ENCODE data around the gene PRICKLE2.

PRICKLE2 gene

DNA sequence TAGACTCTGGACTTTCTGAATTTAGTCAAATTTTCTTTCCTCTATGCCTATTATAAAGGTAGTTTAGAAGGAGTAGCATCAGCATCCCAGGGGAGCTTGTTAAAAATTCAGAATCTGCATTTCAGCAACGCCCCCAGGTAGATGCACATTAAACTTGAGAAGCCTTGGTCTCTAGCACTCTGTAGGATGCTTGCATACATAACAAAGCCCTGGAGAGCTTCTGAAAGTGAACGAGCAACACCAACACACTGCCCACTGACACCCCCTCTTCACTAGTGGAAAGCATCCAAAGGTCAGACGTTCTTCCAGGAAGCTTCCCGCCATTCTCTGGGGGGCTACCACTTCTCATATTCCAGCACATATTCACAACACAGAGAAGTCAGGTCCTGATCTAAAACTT lies 6.5 kb downstream of the PRICKLE2 start:
- DNase-seq: no peak

DNA sequence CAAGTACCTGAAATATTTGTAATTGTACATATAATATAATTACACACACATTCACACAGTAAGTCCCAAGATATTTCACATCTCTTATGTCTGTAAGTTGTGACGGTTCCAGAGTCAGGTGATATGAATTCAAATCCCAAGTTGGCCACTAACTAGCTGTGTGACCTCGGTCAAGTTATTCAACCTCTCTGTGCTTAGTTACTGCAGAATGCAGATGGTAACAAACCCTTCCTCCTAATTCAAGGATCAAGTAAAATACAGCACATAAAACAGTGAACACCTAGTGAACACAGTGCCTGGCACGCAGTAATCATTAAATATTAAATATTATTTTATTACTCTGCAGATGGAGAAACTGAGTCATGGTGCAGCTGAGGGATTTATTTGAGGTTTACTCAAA lies 6.9 kb downstream of the PRICKLE2 start:
- no peak for DNase-seq

DNA sequence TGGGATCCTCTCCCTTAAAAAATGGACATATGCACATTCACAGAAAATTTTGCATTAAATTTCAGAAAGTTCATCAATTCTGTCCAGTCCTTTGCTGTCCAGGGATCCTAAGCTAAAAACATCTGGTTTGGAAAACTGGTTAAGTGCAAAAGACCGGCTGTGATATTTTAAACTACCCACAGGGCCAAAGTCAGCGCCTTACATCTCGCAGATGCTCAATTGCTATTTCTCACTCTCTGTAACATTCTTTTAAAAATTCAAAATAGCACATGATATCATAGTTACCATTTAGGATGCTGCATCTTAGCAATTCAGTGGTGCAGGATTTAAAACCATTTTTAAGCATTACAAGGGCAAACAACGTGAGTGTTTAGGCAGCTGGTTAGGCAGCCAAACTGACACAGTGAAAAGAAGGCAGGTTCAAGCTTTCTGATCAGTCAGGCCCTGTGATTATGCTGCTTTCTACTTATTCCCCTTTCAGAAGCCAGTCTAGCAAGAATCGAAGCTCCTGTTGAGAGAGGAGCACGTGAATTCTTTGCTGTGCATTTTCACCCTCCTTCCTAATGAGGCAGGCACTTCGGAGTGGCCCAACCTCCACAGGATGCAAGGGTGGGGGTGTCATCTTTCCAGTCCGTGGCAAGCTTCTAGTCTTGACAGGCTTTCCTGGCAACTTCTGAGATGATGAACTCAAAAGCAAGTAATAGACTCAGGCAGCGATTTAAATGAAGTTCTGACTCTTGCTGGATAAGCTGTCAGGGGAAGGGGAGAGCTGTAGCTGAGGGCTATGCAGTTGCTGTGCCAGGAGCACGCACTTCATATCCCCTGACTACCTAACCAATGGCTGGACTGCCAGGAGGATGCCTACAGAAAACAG lies 8.8 kb downstream of the PRICKLE2 start:
- DNase-seq: no peak

DNA sequence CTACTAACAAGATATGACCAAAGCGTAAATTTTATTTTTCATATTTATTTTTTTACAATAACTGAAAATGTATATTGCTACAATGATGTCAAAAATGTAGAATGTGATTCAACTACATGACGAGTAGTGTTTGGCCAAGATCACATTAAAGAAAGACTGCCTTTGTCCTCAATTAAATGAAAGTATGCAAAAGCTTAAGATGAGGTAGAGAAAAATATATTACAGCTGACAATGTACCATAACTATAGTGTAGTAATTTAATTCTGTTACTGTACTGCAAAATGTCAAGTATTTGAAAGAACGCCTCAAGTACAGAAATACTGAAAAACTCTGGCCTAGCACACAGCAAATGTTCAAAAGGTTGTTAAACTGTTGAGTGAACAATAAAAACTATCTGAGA lies 9.7 kb downstream of the PRICKLE2 start:
- no peak for DNase-seq

DNA sequence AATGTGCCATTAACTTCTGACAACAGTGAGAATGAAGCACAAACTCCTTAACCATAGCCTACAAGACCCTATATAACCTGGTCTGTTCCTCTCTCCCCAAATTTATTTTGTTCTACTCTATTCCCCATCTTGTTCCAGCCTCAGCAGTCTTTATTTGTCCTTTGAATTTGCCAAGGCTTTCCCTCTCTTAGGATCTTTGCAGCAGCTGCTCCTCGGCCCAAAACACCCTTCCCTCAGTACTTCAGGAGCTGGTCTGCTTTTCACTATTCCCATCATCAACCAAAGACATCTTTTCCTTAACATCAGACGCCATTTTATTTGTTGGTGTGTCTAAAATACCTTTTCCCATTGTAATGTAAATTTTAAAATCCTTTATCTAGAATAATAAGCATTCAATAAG lies 10.2 kb downstream of the PRICKLE2 start:
- DNase-seq: no peak

DNA sequence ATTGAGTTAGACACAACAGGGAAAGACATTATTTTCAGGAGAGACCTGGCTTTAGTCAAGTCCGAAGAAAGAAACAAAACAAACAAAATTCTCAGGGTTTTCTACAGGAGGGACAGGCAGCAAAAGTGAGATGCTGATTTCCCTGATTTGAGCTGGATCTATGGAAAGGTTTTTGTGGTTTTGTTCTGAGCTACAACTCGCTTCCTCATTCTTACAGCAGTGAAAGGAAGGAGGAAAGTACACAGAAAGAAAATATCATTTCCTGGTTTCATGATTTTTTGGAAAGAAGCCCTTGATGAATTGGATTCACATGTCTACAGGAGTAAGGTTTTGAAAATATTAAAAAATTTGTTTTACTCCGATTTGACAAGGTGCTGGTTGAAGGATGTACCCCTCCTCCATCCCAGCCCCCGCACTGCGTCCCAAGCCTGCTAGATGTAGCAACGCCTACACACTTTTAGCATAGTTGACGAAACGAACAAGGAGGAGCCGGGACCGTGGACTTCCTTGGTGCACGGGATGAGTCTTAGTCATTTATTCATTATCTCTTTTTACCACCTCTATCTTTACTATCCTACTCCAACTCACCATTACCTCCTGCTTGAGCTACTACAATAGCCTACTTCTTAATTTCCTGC lies 10.8 kb downstream of the PRICKLE2 start:
- DNase-seq: no peak

- no peak for DNase-seq
Measured at GRCh38 chr3:64213962-64214379, 11.3 kb downstream of the PRICKLE2 start.

DNA sequence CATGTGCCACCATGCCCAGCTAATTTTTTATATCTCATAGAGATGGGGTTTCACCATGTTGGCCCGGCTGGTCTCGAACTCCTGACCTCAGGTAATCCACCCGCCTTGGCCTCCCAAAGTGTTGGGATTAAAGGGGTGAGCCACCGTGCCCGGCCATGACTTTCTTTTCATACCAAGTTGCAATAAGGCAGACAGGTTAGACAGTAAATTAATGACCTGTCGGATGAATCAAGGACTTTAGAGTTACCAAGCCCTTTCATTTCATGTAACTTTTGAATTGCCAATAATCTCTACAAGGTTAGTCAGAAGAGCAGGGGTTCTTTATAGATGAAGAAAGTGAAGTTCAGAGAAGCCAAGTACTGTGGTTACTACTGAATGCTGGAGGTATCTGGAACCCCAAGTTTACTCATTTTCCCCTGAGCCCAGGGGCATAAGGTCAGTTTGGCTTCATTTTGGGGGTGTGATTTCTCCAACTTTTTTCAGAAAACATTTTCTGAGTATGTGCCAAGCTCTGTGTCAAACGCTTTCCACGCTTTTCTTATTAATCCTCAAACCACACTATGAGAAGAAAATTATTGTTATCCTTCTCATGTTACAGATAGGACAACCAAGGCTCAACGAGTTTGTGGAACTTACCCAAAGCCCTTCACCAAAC lies 11.9 kb downstream of the PRICKLE2 start:
- no peak for DNase-seq

DNA sequence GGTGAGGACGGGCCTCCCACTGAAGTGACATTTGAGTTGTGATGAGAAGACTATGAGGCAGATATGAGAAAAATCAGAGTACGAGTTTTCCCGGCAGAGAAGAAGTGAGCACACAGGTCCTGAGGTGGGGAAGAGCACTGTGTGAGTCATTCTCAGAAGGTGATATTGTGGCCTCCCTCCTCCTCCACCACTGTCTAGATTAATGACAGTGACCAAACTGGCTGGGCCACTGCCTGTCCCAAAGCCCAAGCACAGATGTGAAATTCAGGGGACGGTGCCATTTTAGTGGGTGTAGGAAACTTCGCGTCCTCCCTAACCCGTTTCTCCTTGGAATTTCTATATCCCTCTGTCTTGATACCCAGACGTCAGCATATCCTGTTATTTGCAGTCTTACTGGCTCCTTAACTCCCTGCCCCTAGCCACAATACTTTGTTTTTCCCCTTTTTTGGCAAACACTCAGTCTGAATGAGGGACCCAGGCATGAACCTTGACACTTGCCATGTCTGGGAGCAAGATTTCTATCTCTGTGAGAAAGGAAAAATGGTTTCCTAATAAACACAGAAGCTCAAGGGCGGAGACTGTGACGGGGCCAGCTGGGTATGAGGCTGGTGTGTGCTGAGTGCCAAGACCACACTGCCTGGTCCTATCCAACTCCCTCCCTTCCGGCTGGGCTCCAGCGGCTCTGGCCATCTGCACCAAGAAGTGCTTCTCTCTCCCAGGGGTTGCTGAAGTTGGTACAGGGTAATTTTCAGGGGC lies 15.2 kb downstream of the PRICKLE2 start:
- DNase-seq: no peak

DNA sequence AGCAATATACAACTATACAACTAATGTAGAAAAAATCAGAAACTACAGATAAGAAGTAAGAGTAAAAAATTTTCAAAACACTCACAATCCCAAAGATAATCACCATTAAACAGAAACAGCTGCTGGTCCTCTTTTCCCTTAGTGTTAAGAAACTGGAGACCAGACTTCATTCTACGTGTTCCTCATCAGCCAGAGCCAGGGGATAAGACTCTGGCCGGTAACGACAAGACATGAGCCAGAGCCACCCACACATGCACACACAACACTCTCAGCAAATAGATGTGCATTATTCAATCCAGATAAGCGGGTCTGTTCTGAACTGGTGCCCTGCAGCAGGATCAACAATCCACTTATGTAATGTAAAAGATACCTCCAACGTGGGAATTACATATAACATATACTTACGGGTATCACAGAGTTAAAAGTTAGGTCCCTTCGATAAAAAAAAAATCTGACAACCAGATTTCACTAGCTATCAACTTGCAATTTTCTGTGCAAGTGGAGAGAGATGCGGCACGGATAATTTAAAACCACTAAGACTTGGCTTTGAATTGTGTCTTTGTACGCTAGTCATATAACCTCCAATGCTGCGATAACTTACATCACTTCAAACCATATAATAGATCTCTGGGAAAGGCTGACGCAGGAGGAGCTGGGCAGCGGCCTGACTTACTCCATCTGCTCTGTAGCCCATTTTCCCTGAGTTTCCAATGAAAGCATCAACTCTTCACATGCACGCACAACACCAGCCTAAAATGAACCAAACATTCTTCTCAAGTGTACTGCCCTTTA lies 17.8 kb downstream of the PRICKLE2 start:
- no peak for DNase-seq

GRCh38 chr3:64203969-64204908 lies 21.0 kb downstream of the PRICKLE2 start:
- no peak for DNase-seq

- no peak for DNase-seq
Measured at GRCh38 chr3:64203216-64203615, 22.1 kb downstream of the PRICKLE2 start.

GRCh38 chr3:64199932-64200331 lies 25.3 kb downstream of the PRICKLE2 start:
- DNase-seq: no peak

DNA sequence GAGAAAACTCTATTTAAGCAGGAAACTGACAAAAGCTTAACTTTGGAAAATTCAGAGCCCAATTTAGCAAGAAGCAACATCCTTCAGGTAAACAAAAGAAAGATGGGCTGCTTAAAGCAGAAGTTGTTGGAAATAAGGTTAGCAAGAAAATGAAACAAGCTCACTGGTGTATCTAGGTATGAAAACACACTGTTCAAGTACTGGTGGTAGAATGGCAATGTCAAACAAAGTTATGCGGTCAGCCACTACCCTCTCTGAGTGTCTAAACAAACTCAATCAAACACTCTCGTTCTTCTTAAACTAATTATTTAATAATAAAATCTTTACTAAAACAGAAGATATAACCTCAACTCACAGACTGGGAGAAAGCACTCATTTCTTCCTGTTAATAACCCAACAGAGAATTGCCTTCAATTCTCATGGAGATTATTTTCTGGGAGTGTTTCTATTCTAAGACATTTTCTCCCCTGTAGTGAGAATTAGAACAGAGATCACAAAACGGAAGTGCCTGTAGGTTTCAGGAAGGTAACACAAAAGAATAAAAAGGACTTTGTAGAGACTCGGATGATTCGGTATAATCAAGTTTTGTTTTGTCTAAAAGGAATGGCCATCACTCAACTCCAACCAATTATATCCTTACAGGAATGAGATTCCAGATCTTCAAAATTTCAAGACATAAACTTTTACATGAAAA lies 28.9 kb downstream of the PRICKLE2 start:
- no peak for DNase-seq

GRCh38 chr3:64195789-64196188 lies 29.5 kb downstream of the PRICKLE2 start:
- DNase-seq: no peak

DNA sequence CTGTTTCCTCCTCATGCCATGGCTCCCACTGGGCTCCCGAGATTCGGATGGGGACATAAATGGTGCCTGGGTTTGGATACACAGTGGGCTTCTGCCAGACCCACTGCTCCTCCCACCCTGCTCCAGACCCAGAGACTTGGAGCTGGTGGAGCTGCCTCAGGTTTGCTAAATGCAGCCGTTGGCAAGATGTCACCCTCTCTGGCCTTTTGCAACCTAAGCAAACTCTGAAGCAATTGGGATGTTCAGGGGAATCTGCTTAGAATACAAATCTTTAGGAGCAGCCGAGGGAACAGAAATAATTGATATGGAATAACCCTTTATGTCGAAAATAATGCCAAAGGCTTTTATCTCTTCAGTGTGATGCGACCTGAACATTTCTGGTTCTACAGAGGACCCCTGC lies 33.4 kb downstream of the PRICKLE2 start:
- no peak for DNase-seq

DNA sequence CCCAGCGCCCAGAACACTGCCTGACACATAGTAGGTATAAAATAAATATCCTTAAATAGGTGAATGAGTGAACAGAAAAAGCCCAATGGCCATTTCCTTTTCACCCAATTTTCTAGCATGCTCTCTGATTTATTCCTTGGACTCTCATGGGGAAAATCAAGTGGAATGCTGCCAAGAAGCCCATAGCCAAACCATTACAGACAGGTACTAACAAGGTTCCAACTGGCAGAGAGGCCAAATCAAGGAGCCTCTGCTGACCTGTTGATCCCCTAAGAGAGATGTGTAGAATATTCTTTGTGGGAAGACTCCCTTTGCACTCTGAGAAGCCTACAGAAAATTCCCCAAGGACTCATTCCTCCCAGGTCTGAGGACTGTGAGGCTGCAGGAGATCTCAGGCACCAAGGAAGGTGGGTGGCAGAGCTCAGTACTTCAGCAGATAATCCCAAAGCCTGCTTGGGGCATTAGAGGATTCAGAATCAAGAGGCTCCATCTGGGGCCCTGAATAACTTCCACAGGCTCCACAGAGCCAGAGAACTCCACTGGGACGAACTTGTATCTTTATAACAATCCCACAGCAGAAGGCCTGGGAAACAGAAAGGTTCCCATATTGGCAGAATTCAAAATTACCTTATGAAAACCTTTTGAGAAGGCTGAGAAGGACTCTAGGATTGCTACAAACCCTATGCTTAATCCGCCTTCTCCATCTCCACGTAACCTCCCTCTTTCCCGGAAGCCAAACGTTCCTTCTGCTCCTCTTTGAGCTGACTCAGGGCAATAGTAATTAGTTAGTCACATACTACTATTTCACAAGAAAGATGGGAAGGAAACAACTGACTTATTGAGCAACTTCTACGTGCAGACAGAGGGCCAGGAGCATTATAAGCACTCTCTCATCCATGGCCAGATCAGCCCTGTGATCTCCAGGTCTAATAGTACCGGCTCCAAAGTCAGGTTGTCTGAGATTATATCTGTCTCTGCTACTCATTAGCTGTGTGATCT lies 34.5 kb downstream of the PRICKLE2 start:
- DNase-seq: no peak

- DNase-seq: no peak
Measured at GRCh38 chr3:64188810-64189560, 36.3 kb downstream of the PRICKLE2 start.
